HG03064 (cell line): ENCODE results near the gene HAAO.
"Not testable (repeated sequence)": the region's sequence is repeated elsewhere in the genome, so short reads cannot be mapped to it uniquely, and the experiment has no call there.

Experiments
- ATAC-seq: cut with Tn5 transposase; IDR thresholded peaks from one replicate; pipeline ENCODE4 v1.9.1; 2021; ENCODE audit warnings: low read depth; ENCODE audit not compliant: unreplicated experiment

HAAO gene

GRCh38 chr2:42792583-42793333 lies at the start of gene HAAO:
TSS of gene HAAO (minus strand) at chr2:42792583. CDS start at chr2:42792536, 47 bp downstream.
- no peak for ATAC-seq

GRCh38 chr2:42841344-42841743 lies 49.0 kb upstream of the HAAO start:
- no peak for ATAC-seq

GRCh38 chr2:42840760-42841159 lies 48.4 kb upstream of the HAAO start:
- no peak for ATAC-seq

GRCh38 chr2:42839809-42840501 lies 47.6 kb upstream of the HAAO start:
- no peak for ATAC-seq

- no peak for ATAC-seq
These were observed 45.8 kb upstream of the HAAO start for GRCh38 chr2:42838133-42838532.

GRCh38 chr2:42835577-42836371 lies 43.4 kb upstream of the HAAO start:
- ATAC-seq: no peak

GRCh38 chr2:42834161-42834560 lies 41.8 kb upstream of the HAAO start:
- ATAC-seq: no peak

- no peak for ATAC-seq
These were observed 39.9 kb upstream of the HAAO start for GRCh38 chr2:42832289-42832634.

GRCh38 chr2:42831575-42832288 lies 39.3 kb upstream of the HAAO start:
- not testable (repeated sequence) for ATAC-seq

GRCh38 chr2:42830922-42831574 lies 38.7 kb upstream of the HAAO start:
- ATAC-seq: no peak

GRCh38 chr2:42829671-42830440 lies 37.5 kb upstream of the HAAO start:
- ATAC-seq: no peak

GRCh38 chr2:42828487-42829425 lies 36.4 kb upstream of the HAAO start:
- no peak for ATAC-seq

GRCh38 chr2:42827647-42828486 lies 35.5 kb upstream of the HAAO start:
- no peak for ATAC-seq

- no peak for ATAC-seq
These were observed 33.8 kb upstream of the HAAO start for GRCh38 chr2:42826231-42826630.

GRCh38 chr2:42824454-42824807 lies 32.0 kb upstream of the HAAO start:
- ATAC-seq: no peak

GRCh38 chr2:42823744-42824453 lies 31.5 kb upstream of the HAAO start:
- ATAC-seq: no peak

- ATAC-seq: no peak
These were observed 26.8 kb upstream of the HAAO start for GRCh38 chr2:42819160-42819559.
